HG02870 (cell line): ENCODE results near the gene SOBP.

Source experiments
- ATAC-seq: cut with Tn5 transposase; IDR thresholded peaks from one replicate; pipeline ENCODE4 v1.9.1; 2021; ENCODE audit warnings: mild to moderate bottlenecking, moderate library complexity; ENCODE audit not compliant: unreplicated experiment

SOBP gene

GRCh38 chr6:107579456-107580056, 89.6 kb downstream of the SOBP start:
- no peak for ATAC-seq

GRCh38 chr6:107582086-107582485, 92.2 kb downstream of the SOBP start:
- no peak for ATAC-seq

DNA sequence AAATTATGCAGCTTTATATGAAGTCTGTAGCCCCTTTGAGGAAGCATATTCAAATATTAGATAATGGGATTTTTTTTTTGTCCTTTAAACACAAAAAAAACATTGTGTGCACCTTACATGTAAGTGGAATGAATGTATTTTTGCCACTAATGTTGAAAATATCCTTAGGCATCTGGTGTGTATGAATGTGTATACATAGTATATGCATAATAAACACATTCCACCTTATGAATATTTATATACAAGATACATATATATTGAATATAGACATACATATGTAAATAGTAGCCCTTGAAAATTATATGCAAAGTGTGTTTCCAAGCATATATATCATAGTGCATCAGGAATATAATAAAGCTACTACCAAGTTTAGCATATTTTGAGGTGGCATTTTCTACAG, 94.8 kb downstream of the SOBP start:
- ATAC-seq, result no peak

DNA sequence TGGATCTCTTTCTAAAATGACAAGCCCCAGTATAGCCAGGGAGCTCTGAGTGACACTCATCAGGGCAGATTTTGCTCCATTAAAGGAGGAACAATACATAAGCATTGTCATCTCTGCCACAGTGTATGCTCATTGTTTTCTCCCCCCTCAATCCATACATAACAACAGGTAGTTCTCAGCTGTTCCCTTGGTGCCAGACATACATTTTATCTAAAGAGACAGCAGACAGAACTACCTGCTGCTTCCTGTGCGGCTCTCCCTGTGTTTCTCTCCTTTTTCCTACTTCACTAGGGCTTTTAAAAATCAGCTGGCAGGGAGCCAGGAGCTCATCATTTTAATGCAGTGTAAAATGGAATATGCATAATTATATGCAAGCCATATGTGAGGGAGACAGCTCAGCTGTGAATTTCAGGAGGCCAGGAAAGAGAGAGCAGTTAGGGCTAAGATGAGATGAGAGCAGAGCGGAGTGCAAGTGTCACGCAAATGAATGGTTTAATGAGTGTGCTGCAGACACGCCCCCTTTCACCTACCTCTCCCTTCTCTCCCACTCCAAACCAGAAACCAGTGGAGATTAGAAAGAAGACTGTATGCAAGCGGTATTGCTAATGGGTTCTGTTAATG, 96.0 kb downstream of the SOBP start:
- ATAC-seq, result no peak

- ATAC-seq, result no peak
Observed at GRCh38 chr6:107587451-107587850, 97.5 kb downstream of the SOBP start.

DNA sequence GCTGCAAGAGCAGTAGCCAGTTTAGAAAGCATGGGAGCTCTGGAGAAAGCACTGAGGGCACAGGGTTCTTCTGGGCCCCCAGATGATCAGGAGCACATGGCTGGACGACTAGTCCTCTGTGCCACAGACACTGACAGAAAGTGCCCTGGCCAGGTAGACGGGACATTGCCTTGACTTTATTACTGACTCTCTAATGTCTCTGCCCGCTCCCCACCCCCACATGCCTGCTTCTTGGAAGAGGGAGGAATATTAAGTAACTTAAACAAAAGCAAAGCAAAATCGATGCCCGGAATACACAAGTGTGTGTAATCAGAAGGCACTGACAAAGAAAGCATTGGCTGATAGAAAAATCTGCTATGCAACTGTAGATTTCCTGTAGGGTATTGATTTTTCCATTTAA, 99.3 kb downstream of the SOBP start:
- no peak for ATAC-seq

DNA sequence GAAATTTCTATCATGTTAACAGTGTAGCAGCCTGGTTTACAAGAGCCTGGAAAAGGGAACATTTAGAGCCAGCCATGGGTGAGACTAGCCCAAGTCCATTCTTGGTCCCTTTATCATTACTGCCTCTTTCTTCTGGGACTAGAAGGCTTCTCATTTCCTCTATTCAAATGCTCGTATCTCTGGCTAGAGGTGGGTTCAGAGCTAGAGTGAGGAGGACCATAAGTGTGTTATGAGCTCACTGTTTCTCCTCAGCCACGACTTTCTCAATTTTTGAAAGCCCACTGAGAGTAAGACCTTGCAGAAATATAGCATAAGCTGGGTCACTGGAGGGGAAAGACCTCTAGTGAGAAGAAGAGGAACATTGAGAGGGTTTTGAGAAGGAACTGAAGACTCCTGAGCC, 100.0 kb downstream of the SOBP start:
- no peak for ATAC-seq

- ATAC-seq, result no peak
Observed at GRCh38 chr6:107590378-107590777, 100.5 kb downstream of the SOBP start.

GRCh38 chr6:107591346-107591745, 101.4 kb downstream of the SOBP start:
- ATAC-seq, result no peak

GRCh38 chr6:107592806-107593205, 102.9 kb downstream of the SOBP start:
- ATAC-seq, result no peak

- no peak for ATAC-seq
Observed at GRCh38 chr6:107594736-107595135, 104.8 kb downstream of the SOBP start.

DNA sequence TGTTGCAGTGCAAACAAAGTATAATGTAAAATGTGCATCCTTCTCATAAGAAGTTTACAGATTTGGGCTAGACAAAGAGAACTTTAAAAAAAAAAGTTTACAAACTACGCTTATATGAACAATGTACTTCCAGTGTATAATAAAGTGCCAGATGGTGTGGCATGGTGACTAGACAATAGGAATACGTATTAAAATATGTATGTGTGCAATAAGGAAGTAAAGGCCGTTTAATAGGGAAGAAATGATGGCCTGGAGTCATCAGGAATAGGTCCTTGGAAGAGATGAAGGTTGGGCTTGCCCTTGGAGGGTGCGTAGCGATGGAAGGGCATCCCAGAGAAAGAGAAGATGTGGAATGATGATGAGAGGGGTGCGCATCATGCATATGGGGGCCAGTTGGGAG, 108.2 kb downstream of the SOBP start:
- ATAC-seq, result no peak

- ATAC-seq, result no peak
Observed at GRCh38 chr6:107599043-107599442, 109.1 kb downstream of the SOBP start.

- ATAC-seq, result no peak
Observed at GRCh38 chr6:107600121-107600520, 110.2 kb downstream of the SOBP start.

DNA sequence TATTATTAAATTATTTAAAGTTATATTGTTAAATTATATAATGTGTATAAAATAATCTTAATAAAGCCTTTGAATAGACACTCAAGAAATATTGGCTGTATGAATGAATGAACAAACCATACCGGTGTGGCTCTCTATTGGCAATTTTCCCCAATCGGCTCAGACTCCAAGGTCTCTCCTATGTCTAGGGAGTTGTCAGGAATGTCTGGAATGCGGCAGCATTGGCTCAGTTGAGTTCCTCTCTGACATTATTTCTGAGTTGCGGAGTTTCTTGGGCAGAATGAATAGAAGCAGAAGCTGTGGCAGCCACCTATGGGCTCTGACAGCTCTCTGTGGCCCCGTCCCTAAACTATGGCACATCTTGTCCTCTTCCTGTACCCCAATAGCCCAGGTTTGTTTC, 111.0 kb downstream of the SOBP start:
- no peak for ATAC-seq

GRCh38 chr6:107601406-107601805, 111.5 kb downstream of the SOBP start:
- ATAC-seq, result no peak

DNA sequence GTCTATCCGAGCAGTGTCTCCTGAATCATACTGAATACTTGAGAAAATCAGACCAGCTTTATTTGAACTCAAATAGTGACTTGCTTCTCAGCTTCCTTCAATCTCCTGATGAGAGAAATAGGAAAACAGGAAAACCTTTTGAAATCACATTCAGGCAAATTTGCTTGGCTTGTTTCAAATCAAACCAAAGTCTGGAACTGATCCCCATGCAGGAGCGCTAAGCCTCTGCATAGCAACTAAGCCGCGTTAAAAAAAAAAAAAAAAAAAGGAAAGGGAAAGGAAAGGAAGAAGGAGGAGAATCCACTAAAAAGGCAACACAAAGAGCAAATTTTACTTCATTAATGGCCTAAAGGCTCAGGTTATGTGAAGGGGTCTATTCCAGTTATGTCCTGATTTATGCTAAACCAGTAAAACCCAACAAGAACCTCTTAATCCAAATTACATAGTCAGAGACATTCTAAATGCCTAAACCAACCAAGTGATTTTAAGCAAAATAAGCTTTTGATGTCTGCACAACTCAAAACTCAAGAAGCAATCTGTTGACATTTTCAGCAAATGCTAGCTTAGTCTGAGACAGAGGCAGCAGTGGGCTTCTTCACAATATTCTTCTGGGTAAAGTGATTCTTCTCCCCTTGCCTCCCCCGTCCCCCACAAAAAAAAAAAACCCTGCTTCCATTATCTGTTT, 112.5 kb downstream of the SOBP start:
- no peak for ATAC-seq

DNA sequence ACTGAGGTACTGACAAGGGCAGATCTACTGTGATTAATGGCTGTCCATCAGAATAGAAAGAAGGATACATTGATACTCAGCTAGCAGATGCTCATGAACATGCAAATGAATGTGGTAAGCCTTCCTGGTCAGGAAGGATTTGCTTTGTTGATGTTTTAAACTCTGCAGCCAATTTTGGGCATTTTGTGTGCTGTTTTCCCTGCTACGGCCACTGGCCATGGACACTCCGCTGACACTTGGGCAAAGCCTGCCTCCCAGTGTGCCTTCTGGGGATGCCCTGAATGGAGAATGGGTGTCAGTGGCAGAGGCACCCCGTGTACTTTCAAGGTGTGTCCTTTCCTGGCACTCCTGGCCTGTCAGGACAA, 113.1 kb downstream of the SOBP start:
- no peak for ATAC-seq

- no peak for ATAC-seq
Observed at GRCh38 chr6:107604549-107604948, 114.6 kb downstream of the SOBP start.

- no peak for ATAC-seq
Observed at GRCh38 chr6:107606407-107606806, 116.5 kb downstream of the SOBP start.

- no peak for ATAC-seq
Observed at GRCh38 chr6:107607116-107607515, 117.2 kb downstream of the SOBP start.

GRCh38 chr6:107611094-107611810, 121.3 kb downstream of the SOBP start:
- no peak for ATAC-seq
